ENCODE results near the gene LMCD1.

Gene LMCD1

DNA sequence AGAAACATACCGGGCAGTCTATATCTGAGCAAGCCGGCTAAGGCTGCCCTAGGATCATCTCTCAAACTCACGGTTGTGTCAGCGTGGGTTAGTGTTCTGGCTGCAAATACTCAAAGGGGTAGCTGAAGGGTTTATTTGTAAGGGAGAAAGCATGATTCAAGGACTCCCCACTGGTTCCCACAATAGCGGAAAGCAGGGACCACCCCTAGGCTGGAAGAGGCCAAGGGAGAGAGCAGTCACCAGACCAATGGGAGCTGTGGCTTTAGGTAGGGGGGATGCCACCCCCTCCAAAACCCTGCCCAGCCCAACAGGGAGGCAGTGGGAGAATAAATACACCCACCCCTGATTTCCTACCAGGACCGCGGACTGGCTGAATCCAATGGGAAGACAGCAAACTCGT lies 7.3 kb upstream of the LMCD1 start:
- H3K9ac ChIP-seq (ENCODE audit: low read depth, low read length): no peak overlapping the region
- no peaks in the 10 kb centered on the region for H3K9me3 ChIP-seq (replicated peaks; ENCODE audit: low read length)

GRCh38 chr3:8497582-8497981 lies 4.0 kb upstream of the LMCD1 start:
- H3K27me3 ChIP-seq (ENCODE audit: control insufficient read depth, insufficient read depth, low read length): no peaks in the 10 kb centered on the region
- H3K4me2 ChIP-seq (ENCODE audit: low read length): no peak overlapping the region
- H3K4me3 ChIP-seq (ENCODE audit: low read length): no peak overlapping the region
- peaks cover 29% of the 10 kb centered on the region for H3K4me1 ChIP-seq (ENCODE audit: control insufficient read depth, insufficient read depth, low read length)
- H3K9me3 ChIP-seq (replicated peaks; ENCODE audit: low read length): no peaks in the 10 kb centered on the region
- H3K9ac ChIP-seq (ENCODE audit: low read depth, low read length): no peak overlapping the region
- no peaks in the 10 kb centered on the region for H3K36me3 ChIP-seq (ENCODE audit: insufficient read depth, low read length)

More for the DNA sequence above, 7.3 kb upstream of the LMCD1 start:
- H3K36me3 ChIP-seq (ENCODE audit: insufficient read depth, low read length): no peaks in the 10 kb centered on the region
- no peak overlapping the region for H3K4me2 ChIP-seq (ENCODE audit: low read length)
- peaks cover 42% of the 10 kb centered on the region for H3K4me1 ChIP-seq (ENCODE audit: control insufficient read depth, insufficient read depth, low read length)
- no peaks in the 10 kb centered on the region for H3K27me3 ChIP-seq (ENCODE audit: control insufficient read depth, insufficient read depth, low read length)
- H3K4me3 ChIP-seq (ENCODE audit: low read length): no peak overlapping the region

DNA sequence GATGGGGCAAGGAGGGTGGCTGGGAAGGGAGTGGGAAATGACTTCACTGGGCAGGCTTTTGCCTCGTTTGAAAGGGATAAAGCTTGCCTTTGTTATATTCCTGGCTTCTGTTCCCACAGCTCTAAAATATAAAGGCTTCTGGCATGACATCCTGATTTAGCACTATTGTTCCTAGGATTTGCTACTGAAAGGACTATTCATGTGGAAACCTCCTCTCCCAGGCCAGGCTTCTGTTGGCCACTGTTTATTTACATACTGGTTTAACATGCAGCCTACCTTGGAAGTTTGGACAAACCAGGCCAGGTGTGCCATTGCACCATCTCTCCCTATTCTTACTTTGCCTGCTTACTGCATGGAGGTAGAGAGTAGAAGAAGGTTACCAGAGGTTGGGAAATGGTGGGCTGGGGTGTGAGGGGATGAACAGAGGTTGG lies 2.4 kb upstream of the LMCD1 start:
- no peak overlapping the region for H3K9ac ChIP-seq (ENCODE audit: low read depth, low read length)
- H3K4me1 ChIP-seq (ENCODE audit: control insufficient read depth, insufficient read depth, low read length): peaks cover 37% of the 10 kb centered on the region
- no peak overlapping the region for H3K4me2 ChIP-seq (ENCODE audit: low read length)
- no peak overlapping the region for H3K4me3 ChIP-seq (ENCODE audit: low read length)
- H3K36me3 ChIP-seq (ENCODE audit: insufficient read depth, low read length): no peaks in the 10 kb centered on the region
- no peaks in the 10 kb centered on the region for H3K27me3 ChIP-seq (ENCODE audit: control insufficient read depth, insufficient read depth, low read length)
- H3K9me3 ChIP-seq (replicated peaks; ENCODE audit: low read length): no peaks in the 10 kb centered on the region

GRCh38 chr3:8500319-8500988 lies 1.2 kb upstream of the LMCD1 start:
- peaks cover 49% of the 10 kb centered on the region for H3K4me1 ChIP-seq (ENCODE audit: control insufficient read depth, insufficient read depth, low read length)
- H3K27me3 ChIP-seq (ENCODE audit: control insufficient read depth, insufficient read depth, low read length): no peaks in the 10 kb centered on the region
- peak overlapping the region; percentile 40 for H3K4me3 ChIP-seq (ENCODE audit: low read length)
- H3K9me3 ChIP-seq (replicated peaks; ENCODE audit: low read length): no peaks in the 10 kb centered on the region
- H3K4me2 ChIP-seq (ENCODE audit: low read length): peak overlapping the region; percentile 62
- H3K9ac ChIP-seq (ENCODE audit: low read depth, low read length): peak overlapping the region; percentile 77
- peaks cover 2% of the 10 kb centered on the region for H3K36me3 ChIP-seq (ENCODE audit: insufficient read depth, low read length)

GRCh38 chr3:8500989-8501370 lies 643 bp upstream of the LMCD1 start:
- peaks cover 55% of the 10 kb centered on the region for H3K4me1 ChIP-seq (ENCODE audit: control insufficient read depth, insufficient read depth, low read length)
- H3K4me2 ChIP-seq (ENCODE audit: low read length): peak overlapping the region; percentile 89
- peak overlapping the region; percentile 90 for H3K9ac ChIP-seq (ENCODE audit: low read depth, low read length)
- H3K9me3 ChIP-seq (replicated peaks; ENCODE audit: low read length): no peaks in the 10 kb centered on the region
- peaks cover 2% of the 10 kb centered on the region for H3K36me3 ChIP-seq (ENCODE audit: insufficient read depth, low read length)
- H3K4me3 ChIP-seq (ENCODE audit: low read length): peak overlapping the region; percentile 72
- no peaks in the 10 kb centered on the region for H3K27me3 ChIP-seq (ENCODE audit: control insufficient read depth, insufficient read depth, low read length)

- peak overlapping the region; percentile 91 for H3K4me2 ChIP-seq (ENCODE audit: low read length)
- H3K27me3 ChIP-seq (ENCODE audit: control insufficient read depth, insufficient read depth, low read length): no peaks in the 10 kb centered on the region
- peaks cover 68% of the 10 kb centered on the region for H3K4me1 ChIP-seq (ENCODE audit: control insufficient read depth, insufficient read depth, low read length)
- H3K4me3 ChIP-seq (ENCODE audit: low read length): peak overlapping the region; percentile 67
- peaks cover 9% of the 10 kb centered on the region for H3K36me3 ChIP-seq (ENCODE audit: insufficient read depth, low read length)
- H3K9ac ChIP-seq (ENCODE audit: low read depth, low read length): peak overlapping the region; percentile 81
- no peaks in the 10 kb centered on the region for H3K9me3 ChIP-seq (replicated peaks; ENCODE audit: low read length)
These were observed 1.8 kb downstream of the LMCD1 start for GRCh38 chr3:8503461-8503860.

DNA sequence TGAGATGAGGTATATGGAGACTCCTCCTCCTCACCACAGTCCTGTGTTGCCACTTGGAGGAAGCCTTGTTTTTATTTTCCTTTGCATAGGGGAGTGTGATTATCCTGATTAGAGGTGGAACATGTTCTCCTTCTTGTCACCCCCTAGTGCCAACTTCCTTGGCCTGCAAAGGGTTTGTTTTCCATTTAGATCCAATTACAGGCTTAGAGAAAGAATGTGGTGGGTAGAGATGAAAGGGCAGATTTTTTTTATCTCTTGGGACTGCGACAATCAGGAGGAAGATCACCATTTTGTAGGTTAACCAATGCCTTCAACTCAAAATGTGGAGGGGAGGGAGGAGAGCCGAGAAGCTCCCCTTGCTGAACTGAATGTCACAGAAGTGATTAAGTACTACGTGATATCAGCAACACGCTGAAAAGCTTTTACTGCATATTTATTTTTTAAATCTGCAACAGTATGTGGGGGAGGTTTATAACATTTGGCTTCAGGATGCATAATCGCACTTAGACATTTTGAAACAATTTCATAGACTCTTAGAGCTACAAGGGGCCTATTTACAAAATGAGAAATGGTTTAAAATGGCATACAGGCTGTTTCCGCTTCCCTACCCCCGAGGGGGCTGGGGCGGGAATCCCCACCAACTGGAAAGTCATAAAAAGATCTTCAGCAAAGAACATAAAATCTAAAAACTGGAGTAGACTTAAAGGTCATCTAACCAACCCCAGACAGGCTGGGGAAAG lies 2.4 kb downstream of the LMCD1 start:
- Histone ChIP-seq H3K4me3 (ENCODE audit: low read length) (peak overlapping the region; percentile 67), H3K4me2 (ENCODE audit: low read length) (peak overlapping the region; percentile 91), H3K9me3 (replicated peaks; ENCODE audit: low read length) (no peaks in the 10 kb centered on the region), H3K36me3 (ENCODE audit: insufficient read depth, low read length) (peaks cover 15% of the 10 kb centered on the region), H3K9ac (ENCODE audit: low read depth, low read length) (peak overlapping the region; percentile 81), H3K27me3 (ENCODE audit: control insufficient read depth, insufficient read depth, low read length) (no peaks in the 10 kb centered on the region), H3K4me1 (ENCODE audit: control insufficient read depth, insufficient read depth, low read length) (peaks cover 73% of the 10 kb centered on the region)

GRCh38 chr3:8504611-8504973 lies 3.0 kb downstream of the LMCD1 start:
- Histone ChIP-seq H3K4me2 (ENCODE audit: low read length) (peak overlapping the region; percentile 91), H3K9me3 (replicated peaks; ENCODE audit: low read length) (no peaks in the 10 kb centered on the region), H3K9ac (ENCODE audit: low read depth, low read length) (peak overlapping the region; percentile 81), H3K27me3 (ENCODE audit: control insufficient read depth, insufficient read depth, low read length) (no peaks in the 10 kb centered on the region), H3K36me3 (ENCODE audit: insufficient read depth, low read length) (peaks cover 17% of the 10 kb centered on the region), H3K4me1 (ENCODE audit: control insufficient read depth, insufficient read depth, low read length) (peaks cover 79% of the 10 kb centered on the region), H3K4me3 (ENCODE audit: low read length) (peak overlapping the region; percentile 67)

DNA sequence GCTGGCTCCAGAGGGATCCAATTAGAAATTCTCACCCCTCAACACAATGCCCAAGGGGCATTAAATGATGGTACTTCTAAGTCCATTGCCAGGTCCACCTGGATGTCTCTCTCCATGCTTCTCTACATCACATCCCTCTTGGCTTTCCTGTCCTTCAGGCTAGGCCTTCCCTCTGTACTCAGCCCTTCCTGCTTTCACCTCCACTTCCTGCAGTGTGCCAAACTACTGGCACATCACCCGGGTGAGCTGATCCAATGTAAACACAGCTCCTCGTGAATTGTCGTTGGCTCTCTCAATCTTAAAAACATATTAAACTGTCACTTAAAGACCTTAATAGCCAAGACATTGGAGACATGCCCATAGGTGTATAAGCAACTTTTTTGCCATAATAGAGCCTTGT lies 4.0 kb downstream of the LMCD1 start:
- H3K4me2 ChIP-seq (ENCODE audit: low read length): peak overlapping the region; percentile 91
- peak overlapping the region; percentile 29 for H3K4me3 ChIP-seq (ENCODE audit: low read length)
- H3K9me3 ChIP-seq (replicated peaks; ENCODE audit: low read length): no peaks in the 10 kb centered on the region
- no peaks in the 10 kb centered on the region for H3K27me3 ChIP-seq (ENCODE audit: control insufficient read depth, insufficient read depth, low read length)
- H3K9ac ChIP-seq (ENCODE audit: low read depth, low read length): no peak overlapping the region
- H3K36me3 ChIP-seq (ENCODE audit: insufficient read depth, low read length): peaks cover 19% of the 10 kb centered on the region
- H3K4me1 ChIP-seq (ENCODE audit: control insufficient read depth, insufficient read depth, low read length): peaks cover 82% of the 10 kb centered on the region

GRCh38 chr3:8506571-8507061 lies 5.0 kb downstream of the LMCD1 start:
- Histone ChIP-seq H3K27me3 (ENCODE audit: control insufficient read depth, insufficient read depth, low read length) (no peaks in the 10 kb centered on the region), H3K4me2 (ENCODE audit: low read length) (peak overlapping the region; percentile 91), H3K9ac (ENCODE audit: low read depth, low read length) (peak overlapping the region; percentile 24), H3K4me3 (ENCODE audit: low read length) (peak overlapping the region; percentile 13), H3K4me1 (ENCODE audit: control insufficient read depth, insufficient read depth, low read length) (peaks cover 81% of the 10 kb centered on the region), H3K36me3 (ENCODE audit: insufficient read depth, low read length) (peaks cover 28% of the 10 kb centered on the region), H3K9me3 (replicated peaks; ENCODE audit: low read length) (no peaks in the 10 kb centered on the region)

GRCh38 chr3:8507496-8507895 lies 5.9 kb downstream of the LMCD1 start:
- peaks cover 37% of the 10 kb centered on the region for H3K36me3 ChIP-seq (ENCODE audit: insufficient read depth, low read length)
- no peaks in the 10 kb centered on the region for H3K9me3 ChIP-seq (replicated peaks; ENCODE audit: low read length)
- no peaks in the 10 kb centered on the region for H3K27me3 ChIP-seq (ENCODE audit: control insufficient read depth, insufficient read depth, low read length)
- no peak overlapping the region for H3K4me2 ChIP-seq (ENCODE audit: low read length)
- H3K4me3 ChIP-seq (ENCODE audit: low read length): no peak overlapping the region
- H3K9ac ChIP-seq (ENCODE audit: low read depth, low read length): peak overlapping the region; percentile 24
- H3K4me1 ChIP-seq (ENCODE audit: control insufficient read depth, insufficient read depth, low read length): peaks cover 79% of the 10 kb centered on the region
